GM08714 (cell line): ENCODE measurements around the gene SLC44A1.

ENCODE experiments used
- H3K4me3 ChIP-seq: fragments of 200-500 bp; sonication (Bioruptor generic); 2 replicates; pipeline ENCODE4 v1.5.1; 2014; ENCODE audit warnings: mild to moderate bottlenecking, low read length, inconsistent platforms
- ZNF274 ChIP-seq: IDR thresholded peaks from 2 replicates; pipeline ENCODE4 v1.6.1; 2012; ENCODE audit warnings: mild to moderate bottlenecking, low read depth, low read length

SLC44A1 gene

DNA sequence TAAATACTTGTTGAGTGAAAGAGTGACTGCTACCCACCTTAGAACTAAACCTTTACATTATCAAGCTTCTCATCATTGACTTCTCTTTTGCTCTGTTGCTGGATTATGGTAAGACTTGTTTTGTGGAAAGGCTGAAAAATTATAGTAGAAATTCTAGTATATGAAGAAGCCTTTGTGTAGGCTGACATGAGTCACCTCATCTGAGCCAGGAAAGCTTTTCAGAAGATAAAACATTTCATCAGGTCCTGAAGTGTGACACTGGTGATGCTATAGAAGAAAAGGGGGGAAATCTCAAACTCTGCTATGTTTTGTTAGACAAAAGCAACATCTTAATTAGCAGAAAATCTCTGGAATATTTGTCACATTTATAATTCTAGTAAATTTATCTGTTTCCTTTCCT, 18.4 kb upstream of the SLC44A1 start:
- TF ChIP-seq ZNF274: no peak

DNA sequence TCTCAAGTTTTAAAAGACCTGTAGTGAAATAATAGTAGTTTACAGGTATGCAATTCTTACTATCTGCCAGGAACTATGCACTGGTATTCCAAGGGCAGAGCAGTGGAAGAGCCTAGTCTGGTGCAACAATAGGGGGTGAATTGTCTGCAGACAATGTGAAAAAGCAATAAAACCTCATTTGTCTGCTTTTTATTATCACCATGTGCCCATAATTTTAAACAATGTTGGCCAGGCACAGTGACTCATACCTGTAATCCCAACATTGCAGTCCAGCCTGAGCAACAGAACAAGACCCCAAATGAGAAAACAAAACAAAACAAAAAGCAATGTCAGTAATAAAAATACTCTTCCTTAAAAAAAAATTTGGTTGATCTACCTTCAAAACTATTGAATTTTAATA, 12.2 kb upstream of the SLC44A1 start:
- TF ChIP-seq ZNF274: no peak
- H3K4me3 ChIP-seq: no peak overlapping the region

More for the DNA sequence above, 18.4 kb upstream of the SLC44A1 start:
- no peak overlapping the region for H3K4me3 ChIP-seq

DNA sequence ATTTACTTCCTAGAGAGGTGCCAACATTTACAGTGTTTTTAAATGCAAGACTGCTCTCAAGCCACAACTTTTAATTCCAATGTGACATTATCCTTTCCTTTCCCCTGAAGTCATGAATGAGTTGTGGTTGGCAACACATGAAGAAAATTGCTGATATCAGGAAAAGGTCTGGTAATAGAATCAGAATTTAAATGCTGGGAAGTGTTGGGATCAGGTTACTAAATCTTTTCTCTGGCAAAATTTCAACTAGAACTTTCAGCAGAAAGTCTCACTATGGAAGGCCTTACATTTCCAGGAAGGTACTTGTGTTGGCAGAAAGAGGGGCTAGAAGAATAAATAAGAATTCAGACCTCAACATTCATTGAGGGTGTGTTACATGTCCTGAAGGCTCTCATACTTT, 10.6 kb upstream of the SLC44A1 start:
- H3K4me3 ChIP-seq: no peak overlapping the region
- TF ChIP-seq ZNF274: no peak

DNA sequence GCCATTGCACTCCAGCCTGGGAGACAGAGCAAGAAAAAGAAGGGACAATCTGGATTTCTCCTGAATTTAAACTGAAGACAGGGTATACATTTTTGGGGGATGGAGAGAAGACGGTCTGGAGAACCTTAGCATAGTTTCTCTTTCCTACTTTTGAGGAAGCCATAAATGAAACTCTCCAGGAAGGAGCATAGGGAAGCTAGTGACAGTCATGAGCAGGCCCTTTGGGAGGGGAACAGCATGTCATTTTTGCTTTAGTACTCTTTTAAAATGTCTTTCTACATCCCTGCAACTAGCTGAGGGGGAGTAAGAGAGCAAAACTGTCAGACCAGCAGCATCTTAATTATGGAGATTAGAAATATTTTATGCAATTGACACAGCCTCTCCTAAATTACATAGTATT, 8.2 kb upstream of the SLC44A1 start:
- H3K4me3 ChIP-seq: no peak overlapping the region
- TF ChIP-seq ZNF274: no peak

DNA sequence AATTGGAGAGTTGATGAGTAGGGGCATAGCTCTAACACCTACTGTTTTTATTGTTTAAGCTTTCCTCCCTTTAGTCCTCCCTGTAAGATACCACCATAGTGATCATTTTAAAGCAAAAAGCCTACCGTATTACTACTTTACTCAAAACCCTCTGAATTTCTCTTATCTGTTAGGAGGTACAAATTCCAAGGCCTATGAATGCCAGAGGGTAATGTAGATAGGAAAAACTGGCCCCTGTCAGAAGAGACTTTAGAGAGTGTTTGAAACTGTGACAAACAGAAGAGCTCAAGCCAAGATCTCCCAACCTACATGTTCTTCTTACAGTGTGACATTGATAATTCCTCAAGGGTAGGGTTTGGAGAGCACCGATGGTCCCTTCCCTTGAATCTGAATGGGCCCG, 7.2 kb upstream of the SLC44A1 start:
- no peak overlapping the region for H3K4me3 ChIP-seq
- no peak for TF ChIP-seq ZNF274

DNA sequence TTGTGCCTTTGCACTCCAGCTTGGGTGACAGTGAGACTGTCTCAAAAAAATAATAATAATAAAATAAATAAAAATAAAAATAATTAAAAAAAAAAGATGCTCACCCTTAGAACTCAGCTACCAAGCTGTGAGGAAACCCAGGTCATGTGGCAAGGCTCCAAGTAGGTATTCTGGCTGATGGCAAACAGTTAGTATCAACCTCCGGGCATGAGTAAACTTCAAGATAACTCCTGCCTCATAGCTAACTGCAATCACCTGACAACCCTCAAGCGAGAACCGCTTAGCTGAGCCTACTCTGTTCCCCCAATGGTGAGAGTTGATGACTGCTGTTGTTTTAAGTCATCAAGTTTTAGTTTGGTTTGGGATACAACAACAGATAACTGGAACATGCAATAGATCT, 6.1 kb upstream of the SLC44A1 start:
- TF ChIP-seq ZNF274: no peak
- H3K4me3 ChIP-seq: no peak overlapping the region

DNA sequence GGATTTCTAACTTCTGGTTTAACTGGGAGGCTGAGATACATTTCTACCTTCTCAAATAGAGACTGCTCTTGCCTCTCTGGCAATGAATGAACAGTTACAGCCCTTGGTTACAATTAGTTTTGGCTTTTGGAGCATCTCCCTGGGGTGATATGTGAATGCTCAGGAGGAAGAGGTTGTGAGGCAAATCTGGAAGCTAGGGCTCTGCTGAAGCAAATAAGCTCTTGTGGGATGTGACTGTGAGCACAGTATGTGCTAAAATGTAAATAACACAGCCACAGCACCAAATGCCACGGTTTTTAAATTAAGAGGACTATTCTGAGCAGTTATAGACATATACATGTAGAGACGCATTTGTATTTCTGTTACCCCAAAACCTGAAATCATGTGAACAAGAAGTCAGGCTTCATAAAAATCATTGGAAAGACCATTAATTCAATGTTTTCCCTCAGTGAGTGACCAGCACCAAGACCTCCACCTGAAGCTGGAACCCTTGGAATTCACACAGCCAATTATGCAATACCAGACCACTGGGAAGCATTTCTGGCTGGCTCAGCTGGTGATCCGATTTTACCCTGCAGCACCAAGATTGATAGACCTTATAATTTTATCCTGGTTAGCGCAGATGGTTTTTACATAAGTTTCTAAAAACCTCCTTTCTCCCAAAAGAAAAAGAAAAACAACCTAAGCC, 3.0 kb upstream of the SLC44A1 start:
- no peak overlapping the region for H3K4me3 ChIP-seq
- TF ChIP-seq ZNF274: no peak

DNA sequence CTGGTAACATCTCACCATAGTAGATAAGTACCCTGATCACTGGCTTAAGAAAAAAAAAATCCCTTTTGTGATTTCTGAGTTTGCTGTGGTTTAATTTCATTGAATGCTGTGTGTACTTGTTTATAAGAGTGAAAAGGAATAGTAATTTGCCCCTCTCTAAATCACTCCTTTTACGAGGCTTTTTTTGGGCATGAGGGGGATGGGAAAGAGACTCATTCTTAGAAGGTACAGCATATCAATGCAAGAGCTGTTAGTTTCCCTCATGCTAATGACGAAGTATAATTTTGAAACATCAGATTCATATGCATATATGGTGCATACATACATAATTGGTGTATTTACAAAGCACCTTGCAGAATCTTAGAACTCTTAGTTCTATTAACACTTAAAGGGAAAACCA, 2.4 kb upstream of the SLC44A1 start:
- no peak for TF ChIP-seq ZNF274
- H3K4me3 ChIP-seq: no peak overlapping the region

DNA sequence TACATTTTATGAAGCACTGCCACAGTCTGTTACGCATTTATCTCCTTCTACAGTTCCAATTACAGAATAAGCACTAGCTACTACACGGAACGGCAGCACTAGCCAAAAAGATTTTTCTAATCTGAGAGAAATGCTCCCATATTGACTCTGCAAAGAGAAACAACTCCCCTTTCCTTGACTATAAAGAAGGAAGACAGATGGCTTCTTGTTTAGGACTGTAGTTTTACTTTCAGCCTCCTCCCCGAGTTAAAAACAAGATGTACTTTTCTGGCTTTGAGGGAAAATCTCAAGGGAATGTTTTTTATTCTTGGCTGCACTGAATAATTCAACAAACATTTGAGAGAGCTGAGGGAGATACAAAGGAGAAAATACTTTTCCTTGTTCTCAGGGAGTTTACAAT, 1.9 kb upstream of the SLC44A1 start:
- no peak overlapping the region; the same call in 1 of the 2 replicates for H3K4me3 ChIP-seq
- no peak for TF ChIP-seq ZNF274

DNA sequence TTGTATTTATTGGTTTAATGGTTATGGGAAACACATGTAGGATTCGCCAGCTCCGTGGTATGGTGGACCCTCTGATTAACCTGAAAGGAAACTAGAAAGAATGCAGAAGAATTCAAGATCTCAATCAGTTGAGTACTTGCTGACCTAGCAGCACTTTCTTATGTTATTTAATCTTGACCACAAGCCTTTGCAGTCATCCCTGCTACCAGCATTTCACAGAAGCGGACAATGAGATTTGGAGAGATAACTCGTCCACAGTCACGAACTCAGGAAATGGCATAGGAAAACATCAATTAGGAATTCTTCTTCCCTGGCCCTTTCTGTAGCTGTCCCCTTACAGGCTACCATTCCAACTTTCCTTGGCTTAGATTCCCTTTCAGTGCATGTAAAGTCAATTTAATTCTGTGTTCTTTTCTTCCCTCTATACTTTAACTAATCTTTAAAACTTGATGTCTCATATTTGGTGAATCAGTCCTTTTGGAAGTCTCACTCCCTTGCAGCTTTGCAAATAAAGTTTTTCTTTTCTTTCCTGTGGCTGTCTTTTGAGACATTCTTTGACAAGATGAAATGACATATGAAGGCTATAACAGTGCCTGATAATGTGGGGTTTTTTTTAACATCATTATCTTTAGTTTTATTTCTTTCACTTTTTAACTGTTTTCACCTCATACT, 1.3 kb upstream of the SLC44A1 start:
- H3K4me3 ChIP-seq: no peak overlapping the region
- TF ChIP-seq ZNF274: no peak

DNA sequence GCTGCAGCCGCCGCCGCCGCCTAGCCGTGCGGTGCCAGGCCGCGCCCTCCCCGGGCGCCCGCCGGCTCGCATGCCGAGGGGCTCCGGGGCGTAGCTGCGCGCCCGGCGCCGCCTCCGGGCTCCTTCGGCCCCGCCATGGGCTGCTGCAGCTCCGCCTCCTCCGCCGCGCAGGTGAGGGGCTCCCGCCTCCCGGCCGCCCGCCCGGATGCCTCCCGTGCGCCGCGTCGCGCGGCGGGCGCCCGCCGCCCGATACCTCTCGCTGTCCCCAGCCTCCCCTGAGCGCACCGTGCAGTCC, 230 bp downstream of the SLC44A1 start:
- TF ChIP-seq ZNF274: no peak
- peak overlapping the region; percentile 67 for H3K4me3 ChIP-seq

DNA sequence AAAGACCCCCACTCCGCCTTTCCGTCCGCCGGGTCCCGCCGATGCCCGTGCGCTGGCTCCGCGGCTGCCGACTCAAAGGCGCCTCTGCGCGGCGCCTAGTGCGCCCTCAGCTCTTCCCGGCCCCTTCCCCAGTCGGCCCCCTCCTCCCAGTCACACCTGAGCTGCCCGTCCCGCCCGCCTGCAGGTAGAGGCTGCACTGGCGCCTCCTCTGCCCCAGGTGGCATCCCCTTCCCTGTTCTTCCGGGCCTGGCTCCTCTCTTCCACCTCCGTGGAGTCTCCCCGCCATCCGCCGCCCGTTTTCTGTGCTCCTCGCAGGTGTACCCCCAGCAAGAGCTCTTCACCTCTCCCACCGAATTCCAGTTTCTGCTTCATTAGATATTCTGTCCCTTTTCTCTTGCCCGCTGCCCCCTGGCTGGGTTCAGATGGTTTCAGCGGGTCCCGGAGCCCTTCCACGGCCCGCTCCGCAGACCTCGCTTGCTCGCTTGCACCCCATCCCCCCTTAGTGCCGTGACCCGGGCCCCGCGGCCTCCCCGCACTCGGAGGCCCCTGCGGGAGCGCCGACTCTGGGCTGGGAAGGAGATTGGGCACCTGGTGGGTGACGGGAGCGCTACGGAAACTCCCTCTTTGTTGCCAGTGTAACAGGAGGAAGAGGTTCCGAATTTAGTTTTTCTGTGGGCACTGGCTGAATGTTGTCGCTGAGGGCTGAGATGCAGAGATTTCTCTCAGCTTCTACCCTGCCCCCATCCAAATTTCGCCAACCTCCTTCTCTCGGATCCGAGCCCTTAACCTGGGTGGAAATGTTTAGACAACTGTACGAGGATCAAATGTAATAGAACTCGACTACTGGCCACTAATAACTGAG, 809 bp downstream of the SLC44A1 start:
- peak overlapping the region; percentile 67 for H3K4me3 ChIP-seq
- TF ChIP-seq ZNF274: no peak

DNA sequence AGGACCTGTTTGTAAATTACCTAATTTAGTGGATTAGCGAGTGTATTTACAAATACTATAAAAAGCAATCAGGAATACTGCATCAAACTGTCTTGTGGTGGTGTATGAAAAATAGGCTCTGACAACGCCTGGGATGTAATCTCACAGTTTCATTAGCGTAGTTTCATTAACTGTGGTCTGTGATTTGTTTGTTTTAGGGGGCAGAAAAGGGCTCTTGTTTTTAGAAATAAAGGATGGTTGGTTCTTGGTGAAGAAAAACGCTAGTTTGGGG, 1.4 kb downstream of the SLC44A1 start:
- H3K4me3 ChIP-seq: peak overlapping the region; percentile 67
- TF ChIP-seq ZNF274: no peak

DNA sequence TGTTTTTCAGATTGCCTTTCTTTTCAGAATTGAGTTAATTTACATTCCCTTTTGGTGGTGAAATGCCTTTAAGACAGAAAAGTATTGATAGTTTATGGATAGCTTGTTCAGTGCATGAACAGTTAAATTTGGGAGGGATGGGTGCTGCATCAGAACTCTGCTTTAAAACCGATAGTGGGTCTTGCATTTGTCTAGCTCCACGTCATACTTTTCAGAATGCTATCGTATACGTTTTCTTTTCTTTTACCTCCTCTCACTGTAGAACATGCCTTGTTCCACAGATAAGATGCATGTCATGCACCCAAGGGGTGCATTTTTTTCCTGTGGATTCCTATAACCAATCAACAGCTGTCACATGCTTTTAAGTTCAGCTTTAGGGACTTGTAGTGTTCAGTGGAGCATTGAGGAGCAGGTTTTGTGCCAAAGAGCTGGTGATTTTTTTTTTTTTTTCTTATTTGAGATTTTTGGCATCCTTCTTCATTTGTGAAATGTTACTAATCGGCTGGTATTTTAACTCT, 2.3 kb downstream of the SLC44A1 start:
- peak overlapping the region; percentile 67; the same call in 1 of the 2 replicates for H3K4me3 ChIP-seq
- TF ChIP-seq ZNF274: no peak

DNA sequence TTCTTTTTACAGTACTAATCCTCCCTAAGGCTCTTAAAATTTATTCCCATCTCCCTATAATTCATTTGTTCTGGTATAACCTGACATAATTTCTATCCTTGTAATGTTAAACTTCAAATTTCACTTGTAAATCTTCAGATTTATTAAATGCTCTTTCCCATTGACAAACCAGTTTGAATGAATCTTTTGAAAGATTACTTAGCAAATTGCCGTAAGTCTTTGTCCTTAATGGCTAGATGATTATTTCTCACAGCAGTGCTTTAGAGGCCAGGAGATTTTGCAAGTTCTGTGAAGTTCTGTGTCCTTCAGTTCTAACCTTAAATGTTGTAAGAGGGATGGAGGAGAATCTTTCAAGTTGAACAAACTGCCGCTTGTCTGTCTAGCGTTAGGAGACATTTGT, 4.2 kb downstream of the SLC44A1 start:
- H3K4me3 ChIP-seq: no peak overlapping the region
- no peak for TF ChIP-seq ZNF274
